Neural cell (in vitro differentiated cells): ENCODE data around the gene AXIN1. TPM values are rescaled to one million over a fixed set of nuclear protein-coding genes. Genes with fewer than 3 reads are reported as not detected.

Experiments
- H2AFZ ChIP-seq: fragments of 200-600, 300-800 bp; sonication (generic), shearing (Covaris generic); 2 replicates; pipeline ENCODE4 v1.6.0; 2014; ENCODE audit warnings: low read depth, mild to moderate bottlenecking, antibody characterized with exemption, low read length, moderate library complexity
- H3F3A ChIP-seq: fragments of 200-600 bp; shearing (Covaris generic); 2 replicates; pipeline ENCODE4 v1.6.1; 2016; ENCODE audit warnings: mild to moderate bottlenecking, moderate library complexity, mixed read lengths, antibody characterized with exemption, low read length; ENCODE audit not compliant: insufficient read depth, poor library complexity, severe bottlenecking
- H3K27ac ChIP-seq: fragments of 200-600, 300-800 bp; sonication (generic), shearing (Covaris generic); 2 replicates; pipeline ENCODE4 v1.5.1; 2014; ENCODE audit warnings: mild to moderate bottlenecking, low read length, moderate library complexity
- H3K27me3 ChIP-seq: fragments of 300-800, 200-600 bp; sonication (generic), shearing (Covaris generic); 2 replicates; pipeline ENCODE4 v1.6.0; 2014; ENCODE audit warnings: mild to moderate bottlenecking, low read depth, low read length, moderate library complexity; ENCODE audit not compliant: insufficient read depth
- H3K36me3 ChIP-seq: fragments of 300-800, 200-600 bp; sonication (generic), shearing (Covaris generic); 2 replicates; pipeline ENCODE4 v1.5.1; 2014; ENCODE audit warnings: mild to moderate bottlenecking, antibody characterized with exemption, low read length, moderate library complexity; ENCODE audit not compliant: insufficient read depth
- H3K4me2 ChIP-seq: fragments of 300-800, 200-600 bp; sonication (generic), shearing (Covaris generic); 2 replicates; pipeline ENCODE4 v1.6.0; 2014; ENCODE audit warnings: mild to moderate bottlenecking, low read length
- H3K4me3 ChIP-seq: fragments of 300-800, 200-600 bp; sonication (generic), shearing (Covaris generic); 2 replicates; pipeline ENCODE4 v1.5.1; 2014; ENCODE audit warnings: mild to moderate bottlenecking, low read length, moderate library complexity
- H3K79me2 ChIP-seq: fragments of 200-600 bp; shearing (Covaris generic); replicated peaks from 2 replicates; pipeline ENCODE4 v1.6.0; 2014; ENCODE audit warnings: mild to moderate bottlenecking, low read length, moderate library complexity; ENCODE audit not compliant: insufficient read depth
- H3K9ac ChIP-seq: fragments of 300-800, 200-600 bp; sonication (generic), shearing (Covaris generic); 2 replicates; pipeline ENCODE4 v1.6.1; 2016; ENCODE audit warnings: mild to moderate bottlenecking, low read length, mixed read lengths
- H3K9me2 ChIP-seq: fragments of 200-600 bp; shearing (Covaris generic); 2 replicates; pipeline ENCODE4 v1.6.1; 2016; ENCODE audit warnings: mild to moderate bottlenecking, low read length, mixed read lengths; ENCODE audit not compliant: insufficient read depth
- H3K9me3 ChIP-seq: fragments of 200-600, 300-800 bp; sonication (generic), shearing (Covaris generic); 2 replicates; pipeline ENCODE4 v1.6.1; 2016; ENCODE audit warnings: mild to moderate bottlenecking, mixed run types, low read length, moderate library complexity, mixed read lengths
- H4K20me1 ChIP-seq: fragments of 200-600 bp; shearing (Covaris generic); 2 replicates; pipeline ENCODE4 v1.6.1; 2016; ENCODE audit warnings: mild to moderate bottlenecking, mixed run types; ENCODE audit not compliant: insufficient read depth
- CTCF ChIP-seq: fragments of 450-650 bp; IDR thresholded peaks from 2 replicates; pipeline ENCODE4 v1.5.1; 2014; ENCODE audit warnings: antibody characterized with exemption, mild to moderate bottlenecking, moderate library complexity; ENCODE audit not compliant: poor library complexity, severe bottlenecking
- EP300 ChIP-seq: fragments of 450-650 bp; conservative IDR thresholded peaks from 2 replicates; pipeline ENCODE4 v1.6.1; 2014; ENCODE audit warnings: antibody characterized with exemption, mild to moderate bottlenecking, moderate library complexity; ENCODE audit not compliant: poor library complexity, severe bottlenecking
- EZH2 ChIP-seq: fragments of 200-600, 300-800 bp; shearing (Covaris generic), sonication (generic); IDR thresholded peaks from 2 replicates; pipeline ENCODE4 v1.6.1; 2014; ENCODE audit warnings: antibody characterized with exemption, low read length, borderline replicate concordance, mild to moderate bottlenecking; ENCODE audit not compliant: insufficient read depth, poor library complexity, severe bottlenecking
- MXI1 ChIP-seq: fragments of 450-650 bp; conservative IDR thresholded peaks from 2 replicates; pipeline ENCODE4 v1.6.1; 2014; ENCODE audit warnings: antibody characterized with exemption, mild to moderate bottlenecking; ENCODE audit not compliant: poor library complexity, severe bottlenecking
- POLR2AphosphoS5 ChIP-seq: IDR thresholded peaks from 2 replicates; pipeline ENCODE4 v1.6.1; 2012
- RAD21 ChIP-seq: fragments of 450-650 bp; conservative IDR thresholded peaks from 2 replicates; pipeline ENCODE4 v1.6.1; 2014; ENCODE audit warnings: antibody characterized with exemption, mild to moderate bottlenecking, moderate library complexity
- REST ChIP-seq: IDR thresholded peaks from 2 replicates; pipeline ENCODE4 v1.6.1; 2012; ENCODE audit warnings: borderline replicate concordance
- SMC3 ChIP-seq: fragments of 450-650 bp; conservative IDR thresholded peaks from 2 replicates; pipeline ENCODE4 v1.6.1; 2014; ENCODE audit warnings: antibody characterized with exemption, mild to moderate bottlenecking, moderate library complexity; ENCODE audit not compliant: poor library complexity
- TAF1 ChIP-seq: IDR thresholded peaks from 2 replicates; pipeline ENCODE4 v1.6.1; 2012; ENCODE audit warnings: low read depth
- polyA plus RNA-seq: library from polyadenylated mRNA; depleted of rRNA; stranded (reverse); fragments of >200 nt; gene quantifications from 2 replicates; pipeline ENCODE4 v1.2.3, GENCODE V29; 2014

The AXIN1 gene
- polyA plus RNA-seq, 1 donor from 2014 or later: 30.5 TPM

GRCh38 chr16:285146-286055 lies 67.1 kb downstream of the AXIN1 start:
- Histone ChIP-seq H3K4me3 (no peak overlapping the region), H3K9ac (no peak overlapping the region), H3K27ac (no peak overlapping the region), H2AFZ (no peak overlapping the region), H3K27me3 (peaks cover 12% of the 10 kb centered on the region), H3K4me2 (no peak overlapping the region), H4K20me1 (no peaks in the 10 kb centered on the region), H3K9me3 (no peaks in the 10 kb centered on the region), H3K79me2 (no peaks in the 10 kb centered on the region), H3F3A (no peaks in the 10 kb centered on the region), H3K36me3 (peaks cover 4% of the 10 kb centered on the region), H3K9me2 (no peaks in the 10 kb centered on the region)
- TF ChIP-seq EP300 (no peak), SMC3 (no peak), REST (no peak), CTCF (no peak), MXI1 (no peak), RAD21 (no peak), POLR2AphosphoS5 (no peak), EZH2 (no peak), TAF1 (no peak)

GRCh38 chr16:284204-285120 lies 68.1 kb downstream of the AXIN1 start:
- Histone ChIP-seq H2AFZ (no peak overlapping the region), H4K20me1 (no peaks in the 10 kb centered on the region), H3F3A (no peaks in the 10 kb centered on the region), H3K4me3 (no peak overlapping the region), H3K4me2 (no peak overlapping the region), H3K9ac (no peak overlapping the region), H3K27me3 (peaks cover 12% of the 10 kb centered on the region), H3K36me3 (peaks cover 4% of the 10 kb centered on the region), H3K79me2 (no peaks in the 10 kb centered on the region), H3K9me3 (no peaks in the 10 kb centered on the region), H3K9me2 (no peaks in the 10 kb centered on the region), H3K27ac (no peak overlapping the region)
- TF ChIP-seq REST: no peak
- no peak for TF ChIP-seq EZH2
- no peak for TF ChIP-seq MXI1
- TF ChIP-seq SMC3: no peak
- no peak for TF ChIP-seq EP300
- no peak for TF ChIP-seq TAF1
- no peak for TF ChIP-seq POLR2AphosphoS5
- no peak for TF ChIP-seq RAD21
- TF ChIP-seq CTCF: no peak
